Naive thymus-derived CD4-positive, alpha-beta T cell (primary cell): Measurements from ENCODE around the gene FAF1. TPM values are rescaled to one million over a fixed set of nuclear protein-coding genes. Genes with fewer than 3 reads are reported as not detected.

Experiments
- ATAC-seq: fragments of 150-1000 bp; cut with Tn5 transposase; 2 replicates; pipeline ENCODE4 v1.10.0; 2021; ENCODE audit warnings: mild to moderate bottlenecking, moderate library complexity
- CTCF ChIA-PET: fragments of 350-600 bp; sonication (Branson Sonifier 250); formaldehyde crosslinking; loops from one replicate; lab custom pipeline; 2021; ENCODE audit warnings: antibody characterized with exemption; lab: Charles Lee
- POLR2A ChIA-PET: fragments of 350-600 bp; sonication (Branson Sonifier 250); formaldehyde crosslinking; loops from one replicate; lab custom pipeline; 2021; ENCODE audit warnings: antibody characterized with exemption, inconsistent platforms; lab: Charles Lee
- DNase-seq, 9 donors: peaks; one replicate each; pipeline versions ENCODE4 v3.0.0 to v3.0.0-alpha.2; 2020 to 2022; ENCODE audit warnings: mixed read lengths in 1 of 9
- H3K27ac ChIP-seq: one replicate; pipeline ENCODE4 v1.7.0; 2013; ENCODE audit warnings: mild to moderate bottlenecking, low read depth, low read length, moderate library complexity
- H3K27me3 ChIP-seq, 2 donors: one replicate each; pipeline ENCODE4 v1.7.0; 2013; ENCODE audit warnings: low read length in 2 of 2, mild to moderate bottlenecking in 2 of 2, moderate library complexity in 2 of 2; ENCODE audit not compliant: control insufficient read depth in 2 of 2, insufficient read depth in 2 of 2
- H3K36me3 ChIP-seq, 3 experiments: 1 replicate in 2 of 3; 2 replicates in 1 of 3; pipeline ENCODE4 v1.7.0; 2013; ENCODE audit warnings: low read length in 3 of 3, mild to moderate bottlenecking in 3 of 3, moderate library complexity in 1 of 3; ENCODE audit not compliant: insufficient read depth in 3 of 3, control insufficient read depth in 2 of 3
- H3K4me1 ChIP-seq, 2 donors: one replicate each; pipeline ENCODE4 v1.7.0; 2013; ENCODE audit warnings: low read length in 2 of 2, mild to moderate bottlenecking in 2 of 2, moderate library complexity in 1 of 2; ENCODE audit not compliant: control insufficient read depth in 2 of 2, insufficient read depth in 2 of 2
- H3K4me3 ChIP-seq: 2 replicates; pipeline ENCODE4 v1.7.0; 2013; ENCODE audit warnings: mild to moderate bottlenecking, low read length
- H3K9me3 ChIP-seq, 3 experiments: 1 replicate in 2 of 3; 2 replicates in 1 of 3; pipeline ENCODE4 v1.7.0; 2013; ENCODE audit warnings: low read length in 3 of 3; ENCODE audit not compliant: control insufficient read depth in 2 of 3
- H3K27ac Mint-ChIP-seq, 9 donors: one replicate each; pipeline ENCODE4 v1.8.0; 2020 to 2022; ENCODE audit warnings: mixed read lengths in 9 of 9, mild to moderate bottlenecking in 8 of 9, moderate library complexity in 5 of 9, inconsistent platforms in 2 of 9
- H3K27me3 Mint-ChIP-seq, 5 donors: one replicate each; pipeline ENCODE4 v1.8.0; 2021 to 2022; ENCODE audit warnings: mixed read lengths in 5 of 5, mild to moderate bottlenecking in 1 of 5
- H3K36me3 Mint-ChIP-seq, 5 donors: one replicate each; pipeline ENCODE4 v1.8.0; 2020 to 2022; ENCODE audit warnings: mixed read lengths in 5 of 5, mild to moderate bottlenecking in 3 of 5, inconsistent platforms in 1 of 5
- H3K4me1 Mint-ChIP-seq, 7 donors: one replicate each; pipeline ENCODE4 v1.8.0; 2020 to 2022; ENCODE audit warnings: mixed read lengths in 7 of 7, mild to moderate bottlenecking in 3 of 7, inconsistent platforms in 1 of 7
- H3K4me3 Mint-ChIP-seq, 10 donors: one replicate each; pipeline ENCODE4 v1.8.0; 2020 to 2022; ENCODE audit warnings: mild to moderate bottlenecking in 10 of 10, mixed read lengths in 10 of 10, moderate library complexity in 6 of 10, inconsistent platforms in 2 of 10
- H3K9me3 Mint-ChIP-seq, 11 donors: one replicate each; pipeline ENCODE4 v1.8.0; 2020 to 2022; ENCODE audit warnings: mixed read lengths in 11 of 11, mild to moderate bottlenecking in 4 of 11, inconsistent platforms in 1 of 11, moderate library complexity in 1 of 11
- intact Hi-C, 2 donors: fragments of 100-400 bp; cut with micrococcal nuclease; formaldehyde crosslinking; loops; one replicate each; pipeline ENCODE4 v1.15.1; 2023
- polyA plus RNA-seq, 2 donors: library from polyadenylated mRNA; unstranded; fragments of 300-500 nt; fragmentation: Illumina TruSeq; gene quantifications; one replicate each; pipeline ENCODE4 v1.2.3, GENCODE V29; 2021
- total RNA-seq, 6 experiments: library from RNA in 5 of 6; stranded (reverse) in 5 of 6; gene quantifications; 1 replicate in 5 of 6; 2 replicates in 1 of 6; pipeline ENCODE4 v1.2.3 and lab custom pipeline; 2021 to 2026

Gene FAF1
- total and polyA plus RNA-seq, 7 experiments from 2014 or later = 36.9 to 66.6 (median 48.5) TPM

GRCh38 chr1:50970931-50971582, 11.0 kb upstream of the FAF1 start:
- no peak for DNase-seq
- H3K9me3 ChIP-seq = no peaks in the 10 kb centered on the region
- Mint-ChIP-seq H3K27ac (peak overlapping the region in 6 of 9 donors; percentile 63 to 96 (median 88)), H3K36me3 (peaks cover 0 to 17% (median 0%) of the 10 kb centered on the region in 5 donors), H3K9me3 (no peaks in the 10 kb centered on the region), H3K27me3 (peaks cover 8 to 30% (median 14%) of the 10 kb centered on the region in 5 donors), H3K4me1 (peaks cover 19 to 38% (median 27%) of the 10 kb centered on the region in 7 donors), H3K4me3 (peak overlapping the region; percentile 92 to 99 (median 96))
- ATAC-seq = no peak
- H3K4me3 ChIP-seq = peak overlapping the region; percentile 83
- H3K4me1 ChIP-seq = peaks cover 6 to 15% of the 10 kb centered on the region in 2 donors
- intact Hi-C loops = no loop called here
- H3K27me3 ChIP-seq = peaks cover 0 to 4% of the 10 kb centered on the region in 2 donors
- ChIA-PET CTCF (interaction anchor here (0.5 to 0.8 kb wide), 3 partner anchors 11 to 707 kb away, joined by 3 to 4 read pairs (median 3); partner anchors contain the start of gene FAF1), POLR2A (interaction anchor here (3.8 to 7.0 kb wide), 2 partner anchors 7 to 11 kb away, joined by 31 to 82 read pairs; partner anchors contain the start of gene FAF1)
- H3K36me3 ChIP-seq = peaks cover 0 to 10% (median 0%) of the 10 kb centered on the region in 3 experiments
- no peak overlapping the region for H3K27ac ChIP-seq

GRCh38 chr1:50970509-50970887, 10.4 kb upstream of the FAF1 start:
- DNase-seq (no peak), ATAC-seq (no peak)
- Mint-ChIP-seq H3K4me3 (peak overlapping the region; percentile 92 to 99 (median 96)), H3K9me3 (no peaks in the 10 kb centered on the region), H3K27ac (peak overlapping the region; percentile 63 to 96 (median 88)), H3K4me1 (peaks cover 18 to 37% (median 26%) of the 10 kb centered on the region in 7 donors), H3K27me3 (peaks cover 4 to 29% (median 13%) of the 10 kb centered on the region in 5 donors), H3K36me3 (peaks cover 0 to 17% (median 0%) of the 10 kb centered on the region in 5 donors)
- ChIA-PET POLR2A (interaction anchor here (1.2 to 7.0 kb wide), 3 partner anchors 8 to 41 kb away, joined by 3 to 82 read pairs (median 31); partner anchors contain the start of gene FAF1), CTCF (interaction anchor here (0.5 to 0.8 kb wide), 2 partner anchors 216 to 708 kb away, joined by 3 read pairs; no protein-coding TSS in a partner anchor)
- Histone ChIP-seq H3K9me3 (no peaks in the 10 kb centered on the region), H3K36me3 (peaks cover 0 to 10% (median 0%) of the 10 kb centered on the region in 3 experiments), H3K27me3 (no peaks in the 10 kb centered on the region), H3K4me3 (peak overlapping the region; percentile 83), H3K4me1 (peaks cover 6 to 15% of the 10 kb centered on the region in 2 donors), H3K27ac (peak overlapping the region; percentile 96)
- intact Hi-C loops = no loop called here

GRCh38 chr1:50969611-50970508, 9.8 kb upstream of the FAF1 start, which contains the start of gene CDKN2C:
Gene CDKN2C, plus strand, starts transcription at chr1:50970245. Its CDS starts 124 bp downstream, at chr1:50970369.
- peak within 1 kb of the TSS; percentile 74 to 100 (median 91) for H3K27ac Mint-ChIP-seq
- H3K27me3 ChIP-seq = no peaks in the 10 kb centered on the region
- intact Hi-C loops = loop anchor here (2.0 to 10.0 kb wide), 8 partner anchors 38 to 1435 kb away; partner anchors contain the start of genes NRDC (in 2 of the 2), BTF3L4 (in 1 of the 2), ORC1 (in 1 of the 2) and PRPF38A (in 1 of the 2)
- POLR2A ChIA-PET = interaction anchor here (1.2 to 7.0 kb wide), 3 partner anchors 9 to 40 kb away, joined by 3 to 82 read pairs (median 31); partner anchors contain the start of gene FAF1
- DNase-seq (peak; percentile 16 to 70 (median 51)), ATAC-seq (peak; percentile 34)
- H3K4me1 Mint-ChIP-seq = peaks cover 18 to 37% (median 26%) of the 10 kb centered on the region in 7 donors
- no peaks in the 10 kb centered on the region for H3K9me3 Mint-ChIP-seq
- H3K27ac ChIP-seq = peak within 1 kb of the TSS; percentile 96
- peak within 1 kb of the TSS; percentile 83 for H3K4me3 ChIP-seq
- H3K4me3 Mint-ChIP-seq = peak within 1 kb of the TSS; percentile 92 to 99 (median 98)
- peaks cover 0 to 10% (median 0%) of the 10 kb centered on the region in 3 experiments for H3K36me3 ChIP-seq
- peaks cover 6 to 15% of the 10 kb centered on the region in 2 donors for H3K4me1 ChIP-seq
- CTCF ChIA-PET = interaction anchor here (1.4 to 1.6 kb wide), 2 partner anchors 40 to 195 kb away, joined by 5 to 7 read pairs; no protein-coding TSS in a partner anchor
- H3K27me3 Mint-ChIP-seq = peaks cover 3 to 27% (median 11%) of the 10 kb centered on the region in 5 donors
- H3K36me3 Mint-ChIP-seq = peaks cover 0 to 15% (median 0%) of the 10 kb centered on the region in 5 donors
- no peaks in the 10 kb centered on the region for H3K9me3 ChIP-seq

GRCh38 chr1:50968821-50969610, 8.9 kb upstream of the FAF1 start:
- peaks cover 0 to 11% (median 0%) of the 10 kb centered on the region in 5 donors for H3K36me3 Mint-ChIP-seq
- peak overlapping the region; percentile 71 to 100 (median 91) for H3K27ac Mint-ChIP-seq
- intact Hi-C loops = loop anchor here (1.0 to 10.0 kb wide), 13 partner anchors 8 to 1436 kb away; partner anchors contain the start of genes FAF1 (in 2 of the 2), NRDC (in 2 of the 2), RNF11 (in 2 of the 2) and BTF3L4 (in 1 of the 2)
- peaks cover 6 to 15% of the 10 kb centered on the region in 2 donors for H3K4me1 ChIP-seq
- peaks cover 0 to 19% (median 8%) of the 10 kb centered on the region in 5 donors for H3K27me3 Mint-ChIP-seq
- H3K36me3 ChIP-seq = peaks cover 0 to 10% (median 0%) of the 10 kb centered on the region in 3 experiments
- DNase-seq (peak; percentile 16 to 67 (median 31)), ATAC-seq (peak; percentile 25)
- POLR2A ChIA-PET = interaction anchor here (0.6 to 7.0 kb wide), 5 partner anchors 9 to 266 kb away, joined by 3 to 82 read pairs (median 4); partner anchors contain the start of gene FAF1
- peak overlapping the region; percentile 92 to 99 (median 98) for H3K4me3 Mint-ChIP-seq
- H3K27me3 ChIP-seq = no peaks in the 10 kb centered on the region
- CTCF ChIA-PET = interaction anchor here (0.9 to 1.6 kb wide), 3 partner anchors 9 to 194 kb away, joined by 3 to 7 read pairs (median 5); no protein-coding TSS in a partner anchor
- H3K9me3 ChIP-seq = no peaks in the 10 kb centered on the region
- H3K4me3 ChIP-seq = peak overlapping the region; percentile 83
- H3K27ac ChIP-seq = peak overlapping the region; percentile 96
- no peaks in the 10 kb centered on the region for H3K9me3 Mint-ChIP-seq
- H3K4me1 Mint-ChIP-seq = peaks cover 18 to 34% (median 26%) of the 10 kb centered on the region in 7 donors

GRCh38 chr1:50968158-50968820, 8.2 kb upstream of the FAF1 start:
- Histone ChIP-seq H3K9me3 (no peaks in the 10 kb centered on the region), H3K36me3 (peaks cover 0 to 10% (median 0%) of the 10 kb centered on the region in 3 experiments), H3K27ac (peak overlapping the region; percentile 96), H3K4me3 (peak overlapping the region; percentile 83), H3K27me3 (no peaks in the 10 kb centered on the region), H3K4me1 (peaks cover 6 to 15% of the 10 kb centered on the region in 2 donors)
- Mint-ChIP-seq H3K4me1 (peaks cover 18 to 29% (median 26%) of the 10 kb centered on the region in 7 donors), H3K36me3 (peaks cover 0 to 5% (median 0%) of the 10 kb centered on the region in 5 donors), H3K9me3 (no peaks in the 10 kb centered on the region), H3K27ac (peak overlapping the region; percentile 71 to 100 (median 91)), H3K4me3 (peak overlapping the region; percentile 92 to 99 (median 98)), H3K27me3 (peaks cover 0 to 12% (median 2%) of the 10 kb centered on the region in 5 donors)
- ATAC-seq (peak; percentile 89), DNase-seq (peak; percentile 67 to 86 (median 85))
- ChIA-PET CTCF (interaction anchor here (0.9 to 1.6 kb wide), 3 partner anchors 10 to 194 kb away, joined by 3 to 7 read pairs (median 5); no protein-coding TSS in a partner anchor), POLR2A (interaction anchor here (0.6 to 7.0 kb wide), 4 partner anchors 8 to 267 kb away, joined by 3 to 82 read pairs (median 18); partner anchors contain the start of gene FAF1)
- intact Hi-C loops = loop anchor here (1.0 to 10.0 kb wide), 13 partner anchors 8 to 1437 kb away; partner anchors contain the start of genes FAF1 (in 2 of the 2), NRDC (in 2 of the 2), RNF11 (in 2 of the 2) and BTF3L4 (in 1 of the 2)
